ENCODE data around the gene LSAMP.

LSAMP gene

GRCh38 chr3:116069024-116069423, 376.3 kb downstream of the LSAMP start:
- Mint-ChIP-seq H3K27ac (no peak overlapping the region), H3K27me3 (no peaks in the 10 kb centered on the region), H3K9me3 (peaks cover 8% of the 10 kb centered on the region), H3K36me3 (no peaks in the 10 kb centered on the region), H3K4me3 (no peak overlapping the region), H3K4me1 (no peaks in the 10 kb centered on the region)

GRCh38 chr3:116067326-116067725, 378.0 kb downstream of the LSAMP start:
- Mint-ChIP-seq H3K27me3 (no peaks in the 10 kb centered on the region), H3K27ac (no peak overlapping the region), H3K4me1 (no peaks in the 10 kb centered on the region), H3K9me3 (peaks cover 8% of the 10 kb centered on the region), H3K4me3 (no peak overlapping the region), H3K36me3 (no peaks in the 10 kb centered on the region)

- Mint-ChIP-seq H3K36me3 (no peaks in the 10 kb centered on the region), H3K9me3 (peaks cover 8% of the 10 kb centered on the region), H3K4me1 (no peaks in the 10 kb centered on the region), H3K27ac (no peak overlapping the region), H3K4me3 (no peak overlapping the region), H3K27me3 (no peaks in the 10 kb centered on the region)
These were observed 379.8 kb downstream of the LSAMP start for GRCh38 chr3:116065501-116065900.

- H3K27me3 Mint-ChIP-seq = no peaks in the 10 kb centered on the region
- no peak overlapping the region for H3K27ac Mint-ChIP-seq
- H3K4me1 Mint-ChIP-seq = no peaks in the 10 kb centered on the region
- no peaks in the 10 kb centered on the region for H3K36me3 Mint-ChIP-seq
- H3K4me3 Mint-ChIP-seq = no peak overlapping the region
- peaks cover 8% of the 10 kb centered on the region for H3K9me3 Mint-ChIP-seq
These were observed 380.6 kb downstream of the LSAMP start for GRCh38 chr3:116064646-116065045.

GRCh38 chr3:116059421-116060096, 385.7 kb downstream of the LSAMP start:
- H3K27ac Mint-ChIP-seq = no peak overlapping the region
- H3K27me3 Mint-ChIP-seq = no peaks in the 10 kb centered on the region
- H3K9me3 Mint-ChIP-seq = no peaks in the 10 kb centered on the region
- no peaks in the 10 kb centered on the region for H3K36me3 Mint-ChIP-seq
- no peaks in the 10 kb centered on the region for H3K4me1 Mint-ChIP-seq
- no peak overlapping the region for H3K4me3 Mint-ChIP-seq

- no peaks in the 10 kb centered on the region for H3K4me1 Mint-ChIP-seq
- H3K4me3 Mint-ChIP-seq = no peak overlapping the region
- H3K27me3 Mint-ChIP-seq = no peaks in the 10 kb centered on the region
- H3K27ac Mint-ChIP-seq = no peak overlapping the region
- no peaks in the 10 kb centered on the region for H3K9me3 Mint-ChIP-seq
- H3K36me3 Mint-ChIP-seq = no peaks in the 10 kb centered on the region
These were observed 386.4 kb downstream of the LSAMP start for GRCh38 chr3:116058844-116059243.

GRCh38 chr3:116057400-116058006, 387.8 kb downstream of the LSAMP start:
- H3K4me1 Mint-ChIP-seq = no peaks in the 10 kb centered on the region
- H3K9me3 Mint-ChIP-seq = no peaks in the 10 kb centered on the region
- H3K27ac Mint-ChIP-seq = no peak overlapping the region
- no peaks in the 10 kb centered on the region for H3K36me3 Mint-ChIP-seq
- no peaks in the 10 kb centered on the region for H3K27me3 Mint-ChIP-seq
- H3K4me3 Mint-ChIP-seq = no peak overlapping the region

- H3K27ac Mint-ChIP-seq = no peak overlapping the region
- H3K4me3 Mint-ChIP-seq = no peak overlapping the region
- H3K27me3 Mint-ChIP-seq = no peaks in the 10 kb centered on the region
- peaks cover 4% of the 10 kb centered on the region for H3K9me3 Mint-ChIP-seq
- H3K36me3 Mint-ChIP-seq = no peaks in the 10 kb centered on the region
- H3K4me1 Mint-ChIP-seq = no peaks in the 10 kb centered on the region
These were observed 389.0 kb downstream of the LSAMP start for GRCh38 chr3:116056280-116056679.

GRCh38 chr3:116053017-116053416, 392.3 kb downstream of the LSAMP start:
- Mint-ChIP-seq H3K4me3 (no peak overlapping the region), H3K27ac (no peak overlapping the region), H3K4me1 (no peaks in the 10 kb centered on the region), H3K27me3 (no peaks in the 10 kb centered on the region), H3K9me3 (peaks cover 4% of the 10 kb centered on the region), H3K36me3 (no peaks in the 10 kb centered on the region)

- no peaks in the 10 kb centered on the region for H3K4me1 Mint-ChIP-seq
- no peak overlapping the region for H3K4me3 Mint-ChIP-seq
- peaks cover 4% of the 10 kb centered on the region for H3K9me3 Mint-ChIP-seq
- no peaks in the 10 kb centered on the region for H3K27me3 Mint-ChIP-seq
- no peaks in the 10 kb centered on the region for H3K36me3 Mint-ChIP-seq
- H3K27ac Mint-ChIP-seq = no peak overlapping the region
These were observed 392.7 kb downstream of the LSAMP start for GRCh38 chr3:116052602-116053001.

GRCh38 chr3:116051586-116051985, 393.7 kb downstream of the LSAMP start:
- no peaks in the 10 kb centered on the region for H3K4me1 Mint-ChIP-seq
- H3K9me3 Mint-ChIP-seq = peaks cover 4% of the 10 kb centered on the region
- H3K36me3 Mint-ChIP-seq = peaks cover 2% of the 10 kb centered on the region
- no peak overlapping the region for H3K4me3 Mint-ChIP-seq
- no peaks in the 10 kb centered on the region for H3K27me3 Mint-ChIP-seq
- no peak overlapping the region for H3K27ac Mint-ChIP-seq

- H3K27ac Mint-ChIP-seq = no peak overlapping the region
- H3K9me3 Mint-ChIP-seq = peaks cover 4% of the 10 kb centered on the region
- H3K4me1 Mint-ChIP-seq = no peaks in the 10 kb centered on the region
- H3K4me3 Mint-ChIP-seq = no peak overlapping the region
- H3K36me3 Mint-ChIP-seq = peaks cover 2% of the 10 kb centered on the region
- H3K27me3 Mint-ChIP-seq = no peaks in the 10 kb centered on the region
These were observed 394.2 kb downstream of the LSAMP start for GRCh38 chr3:116051040-116051439.

- Mint-ChIP-seq H3K4me1 (no peaks in the 10 kb centered on the region), H3K27me3 (no peaks in the 10 kb centered on the region), H3K4me3 (no peak overlapping the region), H3K27ac (no peak overlapping the region), H3K36me3 (peaks cover 2% of the 10 kb centered on the region), H3K9me3 (peaks cover 4% of the 10 kb centered on the region)
These were observed 394.9 kb downstream of the LSAMP start for GRCh38 chr3:116050311-116050915.

GRCh38 chr3:116048991-116049390, 396.3 kb downstream of the LSAMP start:
- no peak overlapping the region for H3K4me3 Mint-ChIP-seq
- H3K4me1 Mint-ChIP-seq = no peaks in the 10 kb centered on the region
- no peaks in the 10 kb centered on the region for H3K27me3 Mint-ChIP-seq
- peaks cover 4% of the 10 kb centered on the region for H3K9me3 Mint-ChIP-seq
- no peak overlapping the region for H3K27ac Mint-ChIP-seq
- H3K36me3 Mint-ChIP-seq = peaks cover 2% of the 10 kb centered on the region

GRCh38 chr3:116046350-116046749, 398.9 kb downstream of the LSAMP start:
- H3K4me3 Mint-ChIP-seq = no peak overlapping the region

GRCh38 chr3:116045314-116045713, 400.0 kb downstream of the LSAMP start:
- Mint-ChIP-seq H3K27ac (no peak overlapping the region), H3K4me1 (no peaks in the 10 kb centered on the region), H3K27me3 (no peaks in the 10 kb centered on the region), H3K36me3 (peaks cover 2% of the 10 kb centered on the region), H3K4me3 (no peak overlapping the region), H3K9me3 (no peaks in the 10 kb centered on the region)

More at GRCh38 chr3:116046350-116046749, 398.9 kb downstream of the LSAMP start:
- Mint-ChIP-seq H3K4me1 (no peaks in the 10 kb centered on the region), H3K27me3 (no peaks in the 10 kb centered on the region), H3K27ac (no peak overlapping the region), H3K36me3 (peaks cover 2% of the 10 kb centered on the region), H3K9me3 (no peaks in the 10 kb centered on the region)
